GM12878 (cell line): ENCODE results near the gene VPS18. TPM values are rescaled to one million over a fixed set of nuclear protein-coding genes. Genes with fewer than 3 reads are reported as not detected.

Experiments
- ATAC-seq: fragments of 200-7000 bp; cut with Tn5 transposase; 3 replicates; pipeline ENCODE4 v1.9.1; 2020; ENCODE audit warnings: mild to moderate bottlenecking, moderate library complexity
- BruUV-seq: library from RNA; stranded (reverse); fragments of 400-500 nt; replicated peaks from 2 replicates; lab custom pipeline; 2021; lab: Mats Ljungman, UMichigan
- CTCF ChIA-PET: fragments of 300-600 bp; sonication (Branson Sonifier 250); formaldehyde crosslinking; extraction: SDS; loops from one replicate; lab custom pipeline; 2021; ENCODE audit warnings: inconsistent platforms; lab: Yijun Ruan, JAX
- POLR2A ChIA-PET: fragments of 350-600 bp; formaldehyde crosslinking; extraction: SDS; loops from one replicate; lab custom pipeline; 2021; ENCODE audit warnings: inconsistent platforms; lab: Charles Lee
- RAD21 ChIA-PET: fragments of 300-600 bp; sonication (Branson Sonifier 250); formaldehyde crosslinking; loops from one replicate; lab custom pipeline; 2023; ENCODE audit warnings: antibody characterized with exemption; ENCODE audit not compliant: unreplicated experiment; lab: Charles Lee
- SMC1A ChIA-PET: fragments of 300-600 bp; sonication (Branson Sonifier 250); formaldehyde crosslinking; loops from one replicate; lab custom pipeline; 2023; ENCODE audit not compliant: unreplicated experiment, uncharacterized antibody; lab: Charles Lee
- DNase-seq: peaks from one replicate; pipeline ENCODE4 v3.0.0-alpha.2; 2011; ENCODE audit warnings: low read depth, low spot score
- FAIRE-seq: peaks from 3 replicates; lab custom pipeline; 2011; peaks lifted over from hg19 to GRCh38; lab: Jason Lieb, UNC
- H2AFZ ChIP-seq: 2 replicates; pipeline ENCODE4 v1.6.0; 2011; ENCODE audit warnings: low read depth, low read length, control low read depth; ENCODE audit not compliant: control insufficient read depth
- H3K27ac ChIP-seq: 2 replicates; pipeline ENCODE4 v1.5.1; 2011; ENCODE audit warnings: control low read depth; ENCODE audit not compliant: control insufficient read depth, insufficient read depth
- H3K27me3 ChIP-seq, 2 experiments: replicated peaks in 1 of 2; 2 replicates each; pipeline versions ENCODE4 v1.6.0 to v1.6.1; 2011; ENCODE audit warnings: low read length in 1 of 2; ENCODE audit not compliant: control insufficient read depth in 2 of 2, insufficient read depth in 2 of 2
- H3K36me3 ChIP-seq, 2 experiments: 2 replicates each; pipeline ENCODE4 v1.5.1; 2011; ENCODE audit warnings: low read length in 1 of 2; ENCODE audit not compliant: control insufficient read depth in 2 of 2, insufficient read depth in 2 of 2
- H3K4me1 ChIP-seq: 2 replicates; pipeline ENCODE4 v1.6.1; 2011; ENCODE audit warnings: mild to moderate bottlenecking, low read length, moderate library complexity, mixed read lengths; ENCODE audit not compliant: control insufficient read depth, insufficient read depth
- H3K4me2 ChIP-seq: 2 replicates; pipeline ENCODE4 v1.6.0; 2011; ENCODE audit warnings: control low read depth; ENCODE audit not compliant: control insufficient read depth, insufficient read depth
- H3K4me3 ChIP-seq: fragments of 200-600 bp; sonication (generic); 2 replicates; pipeline ENCODE4 v1.5.1; 2016
- H3K79me2 ChIP-seq: 2 replicates; pipeline ENCODE4 v1.6.0; 2011; ENCODE audit warnings: low read length; ENCODE audit not compliant: control insufficient read depth, insufficient read depth
- H3K9ac ChIP-seq: 2 replicates; pipeline ENCODE4 v1.8.0; 2011; ENCODE audit warnings: low read length, control low read depth, mixed read lengths; ENCODE audit not compliant: control insufficient read depth, insufficient read depth
- H3K9me3 ChIP-seq: replicated peaks from 3 replicates; pipeline ENCODE4 v1.5.1; 2011; ENCODE audit warnings: mild to moderate bottlenecking, low read length; ENCODE audit not compliant: control insufficient read depth, insufficient read depth
- H4K20me1 ChIP-seq: 2 replicates; pipeline ENCODE4 v1.6.0; 2011; ENCODE audit not compliant: control insufficient read depth, insufficient read depth
- BCL11A ChIP-seq: IDR thresholded peaks from 2 replicates; pipeline ENCODE4 v1.6.1; 2011; ENCODE audit warnings: low read depth, low read length
- CEBPZ ChIP-seq: fragments of 150-350 bp; IDR thresholded peaks from 2 replicates; pipeline ENCODE4 v1.6.1; 2016; ENCODE audit warnings: low read depth, low read length
- DPF2 ChIP-seq: fragments of 450-650 bp; IDR thresholded peaks from 2 replicates; pipeline ENCODE4 v1.6.1; 2017; ENCODE audit warnings: mild to moderate bottlenecking
- E2F8 ChIP-seq: fragments of 450-650 bp; IDR thresholded peaks from 2 replicates; pipeline ENCODE4 v1.6.1; 2018; ENCODE audit warnings: mild to moderate bottlenecking, low read depth, moderate library complexity; ENCODE audit not compliant: partially characterized antibody
- E4F1 ChIP-seq: fragments of 450-650 bp; IDR thresholded peaks from 2 replicates; pipeline ENCODE4 v1.6.1; 2018; ENCODE audit warnings: borderline replicate concordance, mild to moderate bottlenecking; ENCODE audit not compliant: partially characterized antibody
- FOS ChIP-seq: IDR thresholded peaks from 3 replicates; pipeline ENCODE4 v1.6.1; 2011; ENCODE audit warnings: borderline replicate concordance; ENCODE audit not compliant: insufficient read length; ENCODE audit errors: extremely low read depth
- IKZF1 ChIP-seq: fragments of 450-650 bp; conservative IDR thresholded peaks from 2 replicates; pipeline ENCODE4 v1.6.1; 2017; ENCODE audit warnings: antibody characterized with exemption, mild to moderate bottlenecking
- IKZF2 ChIP-seq, 2 experiments: fragments of 450-650 bp; IDR thresholded peaks; 2 replicates each; pipeline ENCODE4 v1.6.1; 2017; ENCODE audit warnings: mild to moderate bottlenecking in 2 of 2, moderate library complexity in 2 of 2
- IRF4 ChIP-seq: IDR thresholded peaks from 2 replicates; pipeline ENCODE4 v1.6.1; 2011; ENCODE audit warnings: low read depth, low read length
- NFYB ChIP-seq: IDR thresholded peaks from 2 replicates; pipeline ENCODE4 v1.6.1; 2011; ENCODE audit warnings: low read depth, mild to moderate bottlenecking, low read length, improper control_type of control experiment, moderate library complexity; ENCODE audit not compliant: insufficient read depth
- NR2C2 ChIP-seq: IDR thresholded peaks from 2 replicates; pipeline ENCODE4 v1.6.1; 2011; ENCODE audit warnings: borderline replicate concordance, low read depth; ENCODE audit not compliant: control insufficient read depth, insufficient read length
- POLR2AphosphoS2 ChIP-seq: IDR thresholded peaks from 2 replicates; pipeline ENCODE4 v1.6.1; 2011; ENCODE audit warnings: low read depth, mild to moderate bottlenecking, low read length, improper control_type of control experiment, moderate library complexity
- SMAD1 ChIP-seq: fragments of 450-650 bp; IDR thresholded peaks from 2 replicates; pipeline ENCODE4 v1.6.1; 2018; ENCODE audit warnings: mild to moderate bottlenecking, low read depth; ENCODE audit not compliant: partially characterized antibody
- SPI1 ChIP-seq: IDR thresholded peaks from 2 replicates; pipeline ENCODE4 v1.6.1; 2011; ENCODE audit warnings: low read depth, mild to moderate bottlenecking, low read length, moderate library complexity, borderline replicate concordance; ENCODE audit not compliant: insufficient read depth
- ZZZ3 ChIP-seq: IDR thresholded peaks from 2 replicates; pipeline ENCODE4 v1.6.1; 2011; ENCODE audit warnings: low read depth; ENCODE audit not compliant: control insufficient read depth, insufficient read length
- WGBS: methylation state at CpG from one replicate; pipeline ENCODE4 v1.1.6; 2016; ENCODE audit warnings: low lambda C conversion rate; ENCODE audit not compliant: insufficient replicate concordance, insufficient coverage; ENCODE audit errors: missing lambda C conversion rate; 5-methylcytosine and 5-hydroxymethylcytosine counted together
- in situ Hi-C: fragments of 300-500 bp; cut with MboI; formaldehyde crosslinking; loops from 9 replicates; pipeline ENCODE4 v1.14.3; 2018; ENCODE audit warnings: mixed read lengths
- intact Hi-C: fragments of 100-400 bp; cut with micrococcal nuclease; formaldehyde crosslinking; loops from one replicate; pipeline ENCODE4 v1.14.2; 2022; ENCODE audit not compliant: unreplicated experiment
- polyA plus RNA-seq, 11 experiments: library from polyadenylated mRNA; depleted of rRNA in 4 of 11; unstranded in 6 of 11; stranded (reverse) in 5 of 11; fragments of >200 nt; fragmentation: Nextera tagmentation in 4 of 11; fragmentation: Illumina TruSeq in 1 of 11; extraction: Ambion mirVana in 4 of 11; extraction: Trizol in 1 of 11; gene quantifications; 1 replicate in 1 of 11; 2 replicates in 10 of 11; pipeline versions ENCODE4 v1.2.1 to v1.2.3, GENCODE V29; 2011 to 2016; ENCODE audit warnings: inconsistent platforms in 2 of 11, missing spikeins in 2 of 11, low read depth in 1 of 11
- total RNA-seq, 4 experiments: library from RNA; depleted of rRNA in 3 of 4; stranded (reverse); fragments of >200 nt in 3 of 4; fragmentation: Illumina TruSeq in 1 of 4; extraction: Trizol in 1 of 4; gene quantifications; 2 replicates each; pipeline versions ENCODE4 v1.2.1 to v1.2.3, GENCODE V29; 2013 to 2021

Gene VPS18
- total and polyA plus RNA-seq, 10 of the 15 experiments (the other 5 are each of a cell fraction or from before 2014, with no cell fraction given) = 0.71 to 20.4 (median 10.6) TPM

GRCh38 chr15:40858706-40859105, 35.5 kb upstream of the VPS18 start:
- H3K4me3 ChIP-seq = no peak overlapping the region
- H3K9me3 ChIP-seq = no peaks in the 10 kb centered on the region
- ChIA-PET POLR2A (interaction anchor here (0.9 to 2.5 kb wide), 5 partner anchors 11 to 44 kb away, joined by 3 to 17 read pairs (median 3); partner anchors contain the start of gene SPINT1), CTCF (interaction anchor here (0.7 to 7.5 kb wide), 30 partner anchors 12 to 478 kb away, joined by 3 to 140 read pairs (median 4); partner anchors contain the start of genes DNAJC17, EXD1, GCHFR and RAD51), RAD21 (interaction anchor here (0.7 to 4.0 kb wide), 16 partner anchors 9 to 760 kb away, joined by 3 to 41 read pairs (median 4); partner anchors contain the start of genes DNAJC17, INO80, RAD51 and SPINT1), SMC1A (interaction anchor here (0.8 to 8.5 kb wide), 18 partner anchors 10 to 686 kb away, joined by 3 to 290 read pairs (median 7); partner anchors contain the start of genes RAD51, RHOV, RPAP1 and VPS18)
- DNase-seq (no peak), FAIRE-seq (no peak), ATAC-seq (no peak)
- intact Hi-C loops = loop anchor here (2.0 kb wide), 1 partner anchor 14 kb away; no protein-coding TSS in a partner anchor
- H3K4me1 ChIP-seq = peaks cover 4% of the 10 kb centered on the region
- no peak overlapping the region for H3K4me2 ChIP-seq
- no peaks in the 10 kb centered on the region for H4K20me1 ChIP-seq
- peaks cover 0 to 2% of the 10 kb centered on the region in 2 experiments; a peak in 2 of 4 replicates for H3K36me3 ChIP-seq
- H3K27ac ChIP-seq = no peak overlapping the region
- H3K79me2 ChIP-seq = no peaks in the 10 kb centered on the region
- WGBS = 57% methylated on average over 10 of the region's 10 CpGs
- BruUV-seq = no TSS peak
- H3K27me3 ChIP-seq = no peaks in the 10 kb centered on the region
- no peak overlapping the region for H2AFZ ChIP-seq
- in situ Hi-C loops = loop anchor here (5.0 kb wide), 1 partner anchor 34 kb away; the partner anchor contains the start of gene VPS18
- no peak overlapping the region for H3K9ac ChIP-seq
- TF ChIP-seq NFYB (no peak), IKZF2 (IDR thresholded peaks at IDR 0.05) (no peak), ZZZ3 (no peak), NR2C2 (no peak), CEBPZ (no peak), SMAD1 (no peak), IKZF1 (no peak), E2F8 (no peak), E4F1 (no peak), FOS (no peak), BCL11A (no peak), IRF4 (no peak), DPF2 (no peak), POLR2AphosphoS2 (no peak), SPI1 (no peak)
